GM19238 (cell line): ENCODE data around the gene OR52E6.

ENCODE experiments used
- DNase-seq: peaks from one replicate; pipeline ENCODE4 v3.0.0; 2011; ENCODE audit warnings: low spot score; ENCODE audit not compliant: insufficient read length

The OR52E6 gene

DNA sequence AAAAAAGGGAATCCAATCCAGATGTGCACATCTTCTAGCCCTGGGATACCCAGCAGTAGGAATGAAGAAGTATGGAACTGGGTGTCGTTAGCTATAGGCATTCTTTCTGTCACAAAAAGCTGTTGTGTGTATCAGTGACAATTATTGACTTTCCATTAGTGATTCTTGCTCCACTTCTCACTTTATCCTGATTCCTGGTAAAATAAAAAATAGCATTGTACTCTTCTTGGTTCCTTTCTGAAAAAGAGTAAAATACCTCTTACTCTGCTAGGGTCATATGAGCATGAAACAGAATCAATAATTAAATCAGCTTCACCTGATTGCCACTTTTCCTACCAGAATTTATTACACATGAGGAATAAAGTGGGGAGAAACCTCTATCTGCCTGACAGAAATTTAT, at the start of gene OR52E6:
Gene OR52E6, minus strand, starts transcription at position 101 of the 400 bp plus-strand sequence. Its CDS starts 0 bp downstream, at position 101.
- no peak for DNase-seq

DNA sequence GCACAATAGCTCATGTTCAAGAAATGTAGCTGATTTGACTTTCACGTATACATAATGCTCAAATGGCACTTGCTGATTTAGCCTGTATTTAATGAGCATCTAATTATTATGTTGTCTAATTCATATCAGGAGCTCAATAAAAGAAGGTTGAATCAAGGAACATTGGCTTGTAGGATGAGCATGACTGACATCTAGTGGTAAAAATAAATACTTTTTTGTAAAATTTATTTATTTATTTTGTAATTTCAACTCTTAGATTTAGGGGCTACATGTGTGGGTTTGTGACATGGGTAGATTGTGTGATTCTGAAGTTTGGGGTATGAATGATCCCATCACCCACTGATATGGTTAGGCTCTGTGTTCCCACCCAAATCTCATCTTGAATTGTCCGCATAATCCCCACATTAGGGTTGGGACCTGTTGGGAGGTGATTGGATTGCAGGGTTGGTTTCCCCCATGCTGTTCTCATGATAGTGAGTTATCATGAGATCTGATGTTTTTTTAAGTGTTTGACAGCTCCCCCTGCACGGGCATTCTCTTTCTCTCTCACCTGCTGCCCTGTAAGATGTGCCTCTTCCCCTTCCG, 49.6 kb upstream of the OR52E6 start:
- no peak for DNase-seq

DNA sequence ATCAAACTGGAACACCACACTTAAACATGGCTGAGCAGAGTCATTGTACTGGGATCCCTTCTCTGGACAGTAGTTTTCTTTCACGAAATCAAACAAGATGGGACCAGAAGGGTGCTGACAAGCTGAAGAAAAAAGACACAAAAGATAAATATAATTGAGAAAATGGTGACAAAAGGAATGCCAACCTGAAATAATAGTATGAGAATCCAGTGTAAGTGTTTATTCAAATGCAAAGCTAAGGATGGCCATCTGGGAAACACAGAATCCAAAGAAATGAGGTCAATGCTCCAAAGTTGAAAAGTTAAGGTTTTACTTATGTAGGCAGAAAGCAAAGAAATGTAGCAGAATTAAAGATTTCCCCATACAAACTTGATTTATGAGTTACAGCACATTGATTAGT, 46.0 kb upstream of the OR52E6 start:
- DNase-seq = no peak

DNA sequence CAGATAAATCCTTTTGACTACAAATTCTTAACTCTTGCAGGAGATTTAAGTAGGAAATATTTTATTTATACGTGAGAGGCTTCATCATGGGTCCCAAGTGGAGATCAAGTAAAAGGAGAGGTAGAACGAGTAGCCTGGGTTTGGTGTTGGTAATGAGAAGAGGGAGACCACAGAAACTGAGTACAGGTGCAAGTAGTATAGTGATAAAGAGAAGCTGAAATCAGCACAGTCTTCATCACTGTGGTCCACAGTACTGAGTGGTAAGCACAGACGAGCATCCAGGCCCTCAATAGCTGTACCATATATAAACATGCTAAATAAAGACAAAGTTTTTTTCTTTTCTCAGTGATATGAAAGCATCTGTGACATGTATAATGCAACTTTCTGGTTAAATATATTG, 45.5 kb upstream of the OR52E6 start:
- no peak for DNase-seq

DNA sequence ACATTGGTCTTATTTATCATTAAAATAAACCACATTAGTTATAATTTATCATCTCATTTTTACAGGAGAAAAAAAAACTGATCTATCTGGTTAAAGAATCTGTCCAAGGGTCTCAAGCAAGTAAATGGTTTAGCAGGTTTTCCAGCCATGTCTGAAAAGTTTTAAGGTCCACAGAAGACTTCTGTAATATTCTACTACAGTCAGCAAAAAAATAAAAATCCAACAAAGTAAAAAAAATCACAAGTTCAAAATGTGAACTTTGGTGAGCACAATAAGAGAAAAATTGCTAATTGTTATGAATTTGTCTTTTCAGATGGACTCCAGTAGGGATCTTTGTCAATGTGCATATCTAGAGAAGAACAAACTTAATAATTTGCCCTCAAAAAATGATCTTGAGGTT, 40.1 kb upstream of the OR52E6 start:
- DNase-seq = no peak

DNA sequence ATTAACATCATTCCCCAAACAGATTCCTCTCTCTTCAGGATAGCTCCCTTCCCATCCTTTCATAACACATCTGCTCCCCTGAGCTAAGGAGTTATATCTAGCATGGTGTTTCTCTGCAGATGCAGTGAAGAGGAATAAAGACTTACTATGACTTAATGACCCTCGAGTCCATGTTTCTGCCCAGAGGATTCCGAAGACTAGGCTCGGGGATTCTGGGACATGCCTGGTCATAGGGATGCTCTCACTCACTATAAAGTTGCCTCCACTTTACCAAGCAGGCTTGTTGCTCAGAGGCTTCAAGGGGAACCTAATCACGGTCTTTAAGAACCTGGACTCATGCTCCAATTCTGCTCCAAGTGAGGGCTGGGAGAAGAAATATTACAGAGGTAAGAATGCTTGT, 38.6 kb upstream of the OR52E6 start, which contains the start of gene OR52E4:
Gene OR52E4, plus strand, starts transcription at position 301 of the 400 bp plus-strand sequence. CDS start 3,664 bp downstream, outside the sequence.
- no peak for DNase-seq

DNA sequence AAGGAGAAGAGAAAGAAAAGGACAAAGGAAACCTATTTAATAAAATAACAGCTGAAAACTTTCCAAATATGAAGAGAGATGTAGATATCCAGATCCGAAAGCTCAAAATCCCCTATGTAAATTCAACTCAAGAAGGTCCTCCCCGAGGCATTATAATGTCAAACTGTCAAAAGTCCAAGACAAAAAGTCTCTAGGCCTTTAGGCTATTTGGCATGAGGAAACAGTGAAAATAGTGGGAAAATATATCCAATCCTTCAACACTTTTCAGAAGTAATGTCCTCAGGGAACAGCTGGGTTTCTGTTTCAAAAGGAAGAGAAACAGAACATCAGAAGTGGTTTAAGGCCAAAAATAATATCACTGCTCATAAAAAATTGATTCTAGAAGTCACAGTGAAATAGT, 36.9 kb upstream of the OR52E6 start:
- DNase-seq = no peak

DNA sequence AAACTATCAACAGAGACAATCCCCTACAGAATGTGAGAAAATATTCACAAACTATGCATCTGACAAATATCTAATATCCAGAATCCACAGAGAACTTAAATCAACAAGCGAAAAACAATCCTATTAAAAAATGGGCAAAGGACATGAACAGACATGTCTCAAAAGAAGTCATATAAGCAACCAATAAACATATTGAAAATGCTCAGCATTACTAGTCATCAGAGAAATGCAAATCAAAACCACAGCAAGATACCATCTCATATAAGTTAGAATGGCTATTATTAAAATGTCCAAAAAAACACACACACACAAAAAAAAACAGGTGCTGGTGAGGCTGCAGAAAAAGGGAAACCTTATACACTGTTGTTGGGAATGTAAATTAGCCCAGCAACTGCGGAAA, 24.1 kb upstream of the OR52E6 start:
- DNase-seq = no peak

DNA sequence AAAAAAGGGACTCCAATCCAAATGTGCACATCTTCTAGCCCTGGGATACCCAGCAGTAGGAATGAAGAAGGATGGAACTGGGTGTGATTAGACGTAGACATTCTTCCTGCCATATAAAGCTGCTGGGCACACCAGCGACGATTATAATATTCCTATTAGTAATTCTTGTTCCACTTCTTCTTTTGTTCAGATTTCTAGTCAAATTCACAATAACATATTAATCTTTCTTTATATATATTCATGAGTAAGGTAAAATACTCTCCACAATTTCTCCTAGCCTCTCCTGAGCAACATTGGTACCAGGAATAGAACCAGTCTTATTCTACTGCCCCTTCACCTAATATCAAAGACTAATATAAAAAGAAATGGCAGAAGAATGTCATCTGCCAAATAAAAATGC, 15.9 kb upstream of the OR52E6 start, which contains the start of gene OR52E8:
Gene OR52E8, minus strand, starts transcription at position 101 of the 400 bp plus-strand sequence. Its CDS starts 0 bp downstream, at position 101.
- DNase-seq = no peak

DNA sequence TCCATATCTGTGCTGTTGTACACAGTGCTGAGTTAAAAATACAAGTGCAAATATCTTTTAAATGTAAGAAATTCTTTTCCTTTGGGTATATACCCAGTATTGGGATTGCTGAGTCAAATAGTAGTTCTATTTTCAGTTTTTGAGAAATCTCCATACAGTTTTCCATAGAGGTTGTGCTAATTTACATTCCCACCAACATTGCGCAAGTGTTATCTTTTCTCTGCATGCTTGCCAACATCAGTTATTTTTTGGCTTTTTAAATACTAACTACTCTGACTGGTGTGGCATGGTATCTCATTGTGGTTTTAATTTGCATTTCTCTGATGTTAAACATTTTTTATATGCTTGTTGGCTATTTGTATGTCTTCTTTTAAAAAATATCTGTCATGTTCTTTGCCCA, 9.3 kb upstream of the OR52E6 start:
- no peak for DNase-seq

DNA sequence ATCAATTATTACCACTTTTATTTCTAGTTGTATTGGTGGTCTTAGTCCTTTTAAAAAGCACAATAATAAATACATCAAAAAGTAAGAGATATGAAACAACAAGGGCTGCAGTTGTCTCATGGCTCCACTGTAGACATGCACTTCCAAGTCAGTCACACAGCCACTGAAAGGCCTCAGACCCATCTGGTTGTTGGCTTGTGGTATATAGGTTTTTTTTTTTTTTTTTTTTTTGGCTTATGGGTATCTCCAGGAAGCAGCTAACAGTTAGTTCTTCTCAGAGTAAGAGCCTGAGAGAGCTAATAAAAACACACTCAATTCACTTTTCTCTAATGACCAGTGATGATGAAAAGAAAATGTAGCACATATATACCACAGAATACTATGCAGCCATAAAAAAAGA, 6.0 kb upstream of the OR52E6 start:
- no peak for DNase-seq

DNA sequence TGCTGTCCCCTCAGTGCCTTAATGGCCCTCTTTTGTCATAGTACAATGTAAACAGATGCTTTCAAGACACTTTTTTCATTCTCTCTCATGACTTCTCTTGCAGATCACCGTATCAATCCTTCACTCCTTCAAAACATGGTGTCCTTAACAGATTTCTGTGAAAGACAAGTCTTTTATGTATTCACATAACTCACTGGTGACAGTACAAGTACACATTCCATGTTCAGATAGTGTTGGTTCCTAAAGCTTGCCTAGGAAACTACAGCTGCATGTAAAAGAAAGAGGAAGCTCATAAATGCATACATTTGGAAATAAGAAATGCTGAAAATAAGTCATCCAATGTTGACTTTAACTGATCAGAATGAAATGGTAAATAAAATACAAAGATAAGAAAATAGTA, 5.0 kb upstream of the OR52E6 start:
- DNase-seq = no peak

DNA sequence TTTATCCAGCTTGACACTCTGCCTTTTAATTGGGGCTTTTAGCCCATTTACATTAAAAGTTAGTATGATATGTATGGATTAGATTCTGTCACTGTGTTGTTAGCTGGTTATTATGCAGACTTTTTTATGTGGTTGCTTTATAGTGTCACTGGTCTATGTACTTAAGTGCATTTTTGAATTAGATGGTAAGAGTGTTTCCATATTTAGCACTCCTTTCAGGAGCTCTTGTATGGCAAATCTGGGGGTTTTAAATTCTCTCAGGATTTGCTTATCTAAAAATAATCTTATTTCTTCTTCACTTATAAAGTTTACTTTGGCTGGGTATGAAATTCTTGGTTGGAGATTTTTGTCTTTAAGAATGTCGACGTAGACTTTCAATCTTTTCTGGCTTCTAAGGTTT, 4.0 kb downstream of the OR52E6 start:
- DNase-seq = no peak

DNA sequence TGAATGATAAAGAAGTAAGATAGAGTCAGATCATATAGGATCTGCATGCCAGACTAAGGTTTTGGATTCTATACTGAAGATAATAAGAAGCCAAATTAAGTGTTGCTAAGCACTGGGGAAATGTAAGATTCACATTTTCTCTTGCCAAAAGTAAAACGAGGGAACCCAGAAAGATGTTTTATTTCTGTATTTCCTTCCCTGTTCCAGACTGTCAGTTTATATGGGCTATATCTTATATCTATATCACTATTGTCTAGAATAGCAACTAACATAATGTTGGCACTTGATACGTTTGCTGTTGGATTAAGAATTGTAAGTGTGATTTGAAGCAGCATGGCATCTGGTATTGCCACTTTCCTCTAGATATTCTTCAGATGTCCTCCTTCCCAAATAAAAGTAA, 8.3 kb downstream of the OR52E6 start:
- no peak for DNase-seq

DNA sequence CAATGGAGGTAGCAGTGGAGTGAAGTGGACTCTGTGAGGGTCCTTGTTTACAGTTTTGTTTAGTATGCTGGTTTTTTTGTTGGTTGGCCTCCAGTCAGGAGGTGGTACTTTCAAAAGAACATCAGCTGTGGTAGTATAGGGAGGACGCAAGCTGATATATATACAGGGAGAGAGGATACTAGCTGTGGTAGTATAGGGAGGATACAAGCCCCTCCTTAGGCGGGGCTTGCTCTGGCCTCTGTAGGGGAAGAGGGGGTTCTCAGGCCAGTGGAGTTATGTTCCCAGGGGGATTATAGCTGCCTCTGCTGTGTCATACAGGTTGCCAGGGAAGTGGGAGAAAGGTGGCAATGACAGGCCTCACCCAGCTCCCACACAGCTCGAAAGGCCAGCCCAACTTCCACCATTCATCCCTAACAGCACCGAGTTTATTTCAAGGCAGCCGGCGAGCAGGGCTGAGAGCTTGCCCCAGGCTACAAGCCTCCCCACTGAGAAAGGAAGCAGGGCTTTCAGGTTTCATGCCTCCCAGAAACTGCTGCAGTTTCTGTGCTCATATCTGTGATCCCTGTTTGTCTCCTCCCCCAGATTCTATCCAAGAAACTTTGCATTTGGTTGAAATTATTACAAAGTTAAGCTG, 10.4 kb downstream of the OR52E6 start:
- no peak for DNase-seq

DNA sequence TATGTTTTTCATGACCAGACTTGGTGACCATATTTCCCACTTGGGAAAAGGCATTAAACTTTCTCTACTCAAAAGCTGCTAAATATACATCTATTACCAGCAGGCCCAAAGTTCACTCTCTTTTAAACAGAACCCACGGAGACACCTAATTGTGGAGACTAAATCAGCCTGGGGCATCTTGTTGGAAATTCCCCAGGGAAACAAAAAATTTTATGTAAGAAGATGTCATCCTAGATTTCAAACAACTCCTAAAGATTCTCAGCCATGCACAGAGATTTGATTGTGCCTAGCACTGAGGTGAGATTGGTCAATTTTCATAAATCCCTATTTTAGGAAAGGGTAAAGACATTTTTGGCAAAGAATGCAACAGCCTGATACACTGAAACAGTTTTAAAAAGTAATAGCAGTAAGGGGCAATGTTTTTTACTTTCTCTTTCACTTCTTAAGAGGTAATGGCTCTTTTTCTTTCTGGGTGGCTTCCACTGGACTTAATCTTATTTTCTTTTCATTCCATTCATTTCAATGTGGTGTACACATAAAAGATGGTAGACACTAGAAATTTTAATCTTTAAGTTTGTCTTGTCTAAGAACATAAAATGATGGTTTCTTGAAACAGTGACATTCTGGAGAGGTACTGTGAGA, 23.3 kb downstream of the OR52E6 start:
- DNase-seq = no peak

DNA sequence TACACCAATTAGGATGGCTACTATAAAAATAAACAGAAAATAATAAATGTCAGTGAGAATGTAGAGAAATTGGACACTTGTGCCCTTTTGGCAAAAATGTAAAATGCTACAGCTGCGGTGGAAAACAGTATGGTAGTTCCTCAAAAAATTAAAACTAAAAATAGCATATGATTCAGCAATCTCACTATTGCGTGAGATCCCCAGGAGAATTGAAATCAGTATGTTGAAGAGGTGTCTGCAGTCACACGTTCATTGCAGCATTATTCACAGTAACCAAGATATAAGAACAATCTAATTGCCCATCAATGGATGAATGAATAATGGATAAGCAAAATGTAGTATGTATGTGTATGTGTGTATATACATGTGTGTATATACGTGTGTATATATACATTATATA, 26.2 kb downstream of the OR52E6 start:
- DNase-seq = no peak

DNA sequence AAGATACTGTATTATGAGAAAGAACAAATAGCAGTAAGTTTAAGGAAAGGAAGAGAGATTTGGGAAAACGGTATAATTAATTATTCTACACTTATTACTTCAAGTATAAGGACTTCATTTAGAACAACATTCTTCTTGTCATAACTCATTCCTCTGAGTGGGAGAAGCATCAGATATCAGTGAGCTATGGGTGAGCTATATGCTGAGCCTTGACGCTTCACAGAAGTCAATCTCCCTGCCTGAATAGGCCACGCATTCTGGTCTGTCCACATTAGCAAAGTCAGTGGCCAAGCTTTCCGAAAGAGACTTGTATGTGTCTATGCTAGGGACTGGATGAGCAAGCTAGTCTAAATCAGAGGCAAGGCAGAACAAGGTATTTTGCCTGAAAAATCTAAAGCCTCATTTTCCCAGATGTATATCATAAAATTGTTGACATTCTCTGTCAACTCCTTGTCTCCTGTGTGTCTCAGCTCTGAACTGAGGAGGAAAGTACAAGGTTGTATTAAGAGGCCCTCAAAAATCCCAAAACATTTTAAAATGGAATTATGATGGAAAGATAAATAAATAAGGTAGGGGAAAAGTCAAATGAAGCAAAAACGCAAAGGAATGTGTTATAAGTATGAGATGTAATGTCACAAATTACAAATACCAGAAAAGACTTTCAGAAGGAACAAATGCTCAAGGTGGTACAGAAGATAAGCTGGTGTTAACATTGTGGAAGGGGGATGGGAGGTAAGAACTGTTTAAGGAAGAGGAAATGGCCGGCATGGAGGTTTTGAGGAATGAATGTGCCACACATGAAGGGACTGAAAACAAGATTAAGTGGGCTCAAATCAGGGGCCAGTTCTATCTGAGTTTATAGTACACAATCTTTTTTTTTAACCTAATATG, 31.5 kb downstream of the OR52E6 start:
- DNase-seq = no peak

DNA sequence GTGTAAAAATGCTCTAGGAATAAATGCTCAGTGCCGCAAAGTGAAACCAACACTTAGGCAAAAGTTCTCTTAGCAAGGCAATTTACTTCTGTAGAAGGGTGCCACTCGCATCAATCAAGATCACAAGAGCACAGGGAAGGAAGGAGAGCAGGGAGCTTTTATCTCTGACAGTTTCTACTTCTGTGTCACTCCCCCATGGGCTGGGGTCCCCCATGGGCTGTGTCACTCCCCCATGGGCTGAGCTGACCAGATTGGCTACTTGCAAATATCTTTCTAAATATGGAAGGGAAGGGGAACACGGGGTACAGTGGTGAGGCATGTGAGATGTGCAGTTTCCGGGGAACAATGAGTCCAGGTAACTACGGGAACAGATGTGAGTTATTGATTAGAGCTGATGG, 32.6 kb downstream of the OR52E6 start:
- no peak for DNase-seq

DNA sequence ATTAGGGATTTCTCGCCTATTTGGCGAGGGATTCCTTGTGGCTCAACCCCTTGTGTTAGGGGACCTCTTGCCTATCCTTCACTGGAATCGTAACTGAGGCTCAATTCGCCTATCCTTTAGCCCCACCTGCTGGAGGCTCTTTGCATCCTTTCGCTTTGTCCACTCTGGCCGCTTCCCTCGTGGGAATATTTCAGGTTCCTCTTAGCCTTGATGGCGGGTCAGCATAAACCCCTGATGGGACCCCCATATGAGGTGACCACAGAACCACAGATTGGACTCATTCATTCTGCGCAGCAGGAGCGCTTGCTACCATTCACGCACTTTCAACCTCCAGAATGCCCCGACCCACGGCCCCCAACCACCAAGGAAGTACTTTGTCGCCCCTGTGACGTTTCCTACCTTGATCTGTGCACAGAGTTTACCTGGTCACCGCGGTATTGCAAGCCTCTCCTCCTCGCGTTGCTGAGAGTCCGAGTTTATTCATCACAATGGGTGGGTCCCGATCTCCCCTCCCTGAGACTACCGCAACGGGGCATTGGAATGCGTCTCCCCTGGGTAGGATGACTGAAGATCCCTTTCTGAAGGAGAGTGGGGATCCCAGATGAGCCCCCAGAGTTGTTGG, 33.1 kb downstream of the OR52E6 start, which contains the start of gene OR52N2:
Gene OR52N2, plus strand, starts transcription at position 425 of the 622 bp plus-strand sequence. CDS start 11,412 bp downstream, outside the sequence.
- peak; percentile 3 for DNase-seq

DNA sequence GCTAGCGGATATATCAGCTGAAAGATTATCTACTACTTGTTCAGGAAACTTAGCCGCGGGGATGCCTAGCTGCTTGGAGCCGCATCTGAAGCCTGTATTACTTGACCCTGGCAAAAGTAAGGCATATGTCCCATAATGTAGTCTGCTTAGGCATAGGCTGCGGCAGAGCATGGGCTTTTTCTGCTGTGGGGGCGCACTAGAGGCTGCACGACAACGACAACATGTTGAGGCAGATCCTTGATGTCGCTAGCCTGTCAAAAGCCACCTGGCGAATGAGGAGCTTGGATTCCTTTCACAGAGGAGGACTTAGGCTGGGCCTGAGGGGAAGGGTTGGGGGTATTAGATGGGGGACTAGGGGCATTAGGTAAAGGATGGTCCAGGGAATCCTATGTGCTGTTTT, 34.1 kb downstream of the OR52E6 start:
- DNase-seq = no peak
